ENCODE results near the gene PDE9A.

PDE9A gene

DNA sequence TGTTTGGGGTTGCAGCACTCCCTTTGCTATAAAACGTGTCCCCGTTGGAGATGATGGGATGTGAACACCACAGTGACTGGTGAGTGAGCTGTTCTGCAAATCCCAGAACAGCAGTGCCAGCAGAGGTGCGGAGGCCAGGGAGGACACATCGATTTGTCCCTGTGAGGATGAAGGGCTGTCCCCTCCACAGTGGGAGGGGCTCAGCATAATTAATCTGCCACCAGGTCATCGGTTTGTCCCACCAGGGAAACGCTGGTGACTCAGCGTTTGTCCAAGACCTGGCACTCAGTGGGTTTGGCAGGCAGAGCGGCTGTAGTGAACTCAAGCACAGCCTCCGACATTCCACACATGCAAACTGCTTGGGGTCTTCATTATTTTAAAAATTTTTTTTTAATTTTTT lies 22.8 kb upstream of the PDE9A start:
- no peak for FAIRE-seq
- TF ChIP-seq TAF1 (IDR thresholded peaks at IDR 0.05; ENCODE audit: low read depth, low read length) (no peak), POLR2A (IDR thresholded peaks at IDR 0.05; ENCODE audit: low read depth, low read length) (no peak), PAX5 (IDR thresholded peaks at IDR 0.05; ENCODE audit: insufficient read depth, low read length, severe bottlenecking) (no peak), SPI1 (IDR thresholded peaks at IDR 0.05; ENCODE audit: low read depth, low read length) (no peak), POLR2AphosphoS5 (IDR thresholded peaks at IDR 0.05; ENCODE audit: low read depth, low read length) (no peak), POU2F2 (IDR thresholded peaks at IDR 0.05; ENCODE audit: low read depth, low read length) (no peak)
- DNase-seq (ENCODE audit: insufficient read length, low spot score): no peak

GRCh38 chr21:42631142-42631541 lies 22.3 kb upstream of the PDE9A start:
- no peak for DNase-seq (ENCODE audit: insufficient read length, low spot score)
- no peak for FAIRE-seq

DNA sequence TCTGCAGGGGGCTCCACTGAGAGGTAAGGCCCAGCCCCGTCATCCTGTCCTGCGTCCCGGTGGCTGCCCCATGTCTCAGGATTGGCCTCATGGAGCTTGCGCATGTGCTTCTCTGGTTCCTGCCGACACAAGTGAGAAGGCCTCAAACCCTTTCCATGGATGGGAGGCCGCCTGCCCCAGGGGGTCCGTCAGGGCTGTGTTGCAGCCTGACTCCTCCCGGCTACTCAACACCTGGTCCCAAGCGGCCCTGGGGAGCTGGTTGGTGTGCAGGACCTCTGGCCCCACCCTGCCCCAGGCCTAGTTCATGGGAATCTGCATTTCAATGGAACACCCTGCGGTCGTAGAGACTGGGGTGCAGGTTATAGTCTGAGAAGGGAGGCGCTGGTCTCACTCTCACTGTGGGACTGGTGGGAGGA lies 21.1 kb upstream of the PDE9A start:
- FAIRE-seq: no peak
- no peak for DNase-seq (ENCODE audit: insufficient read length, low spot score)

More at GRCh38 chr21:42631142-42631541, 22.3 kb upstream of the PDE9A start:
- TF ChIP-seq POLR2A (IDR thresholded peaks at IDR 0.05; ENCODE audit: low read depth, low read length) (no peak), POLR2AphosphoS5 (IDR thresholded peaks at IDR 0.05; ENCODE audit: low read depth, low read length) (no peak), POU2F2 (IDR thresholded peaks at IDR 0.05; ENCODE audit: low read depth, low read length) (no peak)

GRCh38 chr21:42632771-42633690 lies 20.4 kb upstream of the PDE9A start:
- TF ChIP-seq TAF1 (IDR thresholded peaks at IDR 0.05; ENCODE audit: low read depth, low read length) (no peak), SPI1 (IDR thresholded peaks at IDR 0.05; ENCODE audit: low read depth, low read length) (no peak), POLR2A (IDR thresholded peaks at IDR 0.05; ENCODE audit: low read depth, low read length) (no peak), PAX5 (IDR thresholded peaks at IDR 0.05; ENCODE audit: insufficient read depth, low read length, severe bottlenecking) (no peak), POLR2AphosphoS5 (IDR thresholded peaks at IDR 0.05; ENCODE audit: low read depth, low read length) (no peak), POU2F2 (IDR thresholded peaks at IDR 0.05; ENCODE audit: low read depth, low read length) (no peak)
- DNase-seq (ENCODE audit: insufficient read length, low spot score): no peak
- FAIRE-seq: no peak

More for the DNA sequence above, 21.1 kb upstream of the PDE9A start:
- TF ChIP-seq SPI1 (IDR thresholded peaks at IDR 0.05; ENCODE audit: low read depth, low read length): no peak
- no peak for TF ChIP-seq TAF1 (IDR thresholded peaks at IDR 0.05; ENCODE audit: low read depth, low read length)
- no peak for TF ChIP-seq PAX5 (IDR thresholded peaks at IDR 0.05; ENCODE audit: insufficient read depth, low read length, severe bottlenecking)
- no peak for TF ChIP-seq POLR2A (IDR thresholded peaks at IDR 0.05; ENCODE audit: low read depth, low read length)
- TF ChIP-seq POLR2AphosphoS5 (IDR thresholded peaks at IDR 0.05; ENCODE audit: low read depth, low read length): no peak
- no peak for TF ChIP-seq POU2F2 (IDR thresholded peaks at IDR 0.05; ENCODE audit: low read depth, low read length)

DNA sequence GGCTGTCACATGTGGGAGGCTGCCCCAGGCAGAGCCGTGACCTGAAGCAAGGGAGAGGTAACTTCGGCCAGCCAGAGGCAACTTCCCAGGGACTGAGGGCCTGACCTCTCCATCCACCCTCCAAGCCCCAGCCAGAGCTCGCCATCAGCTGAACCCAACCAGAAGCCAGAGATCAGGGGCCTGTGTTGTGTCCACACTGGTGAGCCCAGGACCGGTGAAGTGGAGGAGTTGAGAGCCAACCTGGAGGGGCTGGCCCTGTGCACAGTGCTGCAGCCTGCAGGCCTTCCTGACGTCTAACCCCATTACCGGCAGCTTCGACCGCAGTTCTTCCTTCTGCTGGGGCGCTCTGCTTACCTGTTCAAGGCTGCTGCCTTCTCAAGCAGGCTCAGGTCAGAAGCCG lies 19.6 kb upstream of the PDE9A start:
- FAIRE-seq: no peak
- no peak for TF ChIP-seq TAF1 (IDR thresholded peaks at IDR 0.05; ENCODE audit: low read depth, low read length)
- TF ChIP-seq POU2F2 (IDR thresholded peaks at IDR 0.05; ENCODE audit: low read depth, low read length): no peak
- TF ChIP-seq SPI1 (IDR thresholded peaks at IDR 0.05; ENCODE audit: low read depth, low read length): no peak
- TF ChIP-seq POLR2AphosphoS5 (IDR thresholded peaks at IDR 0.05; ENCODE audit: low read depth, low read length): no peak
- no peak for TF ChIP-seq PAX5 (IDR thresholded peaks at IDR 0.05; ENCODE audit: insufficient read depth, low read length, severe bottlenecking)
- no peak for TF ChIP-seq POLR2A (IDR thresholded peaks at IDR 0.05; ENCODE audit: low read depth, low read length)

DNA sequence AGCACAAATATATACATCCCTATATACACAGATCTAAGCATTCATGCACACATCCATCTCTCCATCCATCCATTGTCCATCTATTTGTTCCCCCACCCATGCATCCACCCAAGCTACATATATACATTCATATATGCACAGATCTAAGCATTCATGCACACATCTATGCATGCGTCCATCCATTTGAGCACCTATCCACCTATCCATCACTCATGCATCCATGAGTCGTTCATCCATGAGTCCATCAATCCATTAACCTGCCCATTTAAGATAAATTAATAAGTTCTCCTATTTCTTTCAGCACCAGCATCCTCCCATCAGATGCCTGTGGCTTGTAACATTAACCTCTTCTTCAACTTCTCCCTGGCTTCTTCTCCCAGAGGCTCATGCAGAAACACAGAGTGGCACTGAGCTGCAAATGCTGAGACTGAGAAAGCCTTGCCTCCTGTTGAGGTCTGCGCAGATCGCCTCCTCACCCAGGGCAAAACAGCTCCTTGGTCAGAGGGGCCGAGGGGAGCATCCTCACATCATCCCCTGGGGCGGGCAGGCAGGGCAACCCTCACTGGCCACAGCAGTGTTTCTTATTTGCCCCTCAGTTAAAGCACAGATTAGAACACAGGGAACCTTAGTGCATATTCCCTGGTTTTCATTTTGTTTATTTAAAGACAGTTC lies 17.4 kb upstream of the PDE9A start:
- TF ChIP-seq PAX5 (IDR thresholded peaks at IDR 0.05; ENCODE audit: insufficient read depth, low read length, severe bottlenecking) (no peak), POLR2AphosphoS5 (IDR thresholded peaks at IDR 0.05; ENCODE audit: low read depth, low read length) (no peak), TAF1 (IDR thresholded peaks at IDR 0.05; ENCODE audit: low read depth, low read length) (no peak), SPI1 (IDR thresholded peaks at IDR 0.05; ENCODE audit: low read depth, low read length) (no peak), POU2F2 (IDR thresholded peaks at IDR 0.05; ENCODE audit: low read depth, low read length) (no peak), POLR2A (IDR thresholded peaks at IDR 0.05; ENCODE audit: low read depth, low read length) (no peak)
- FAIRE-seq: no peak
- DNase-seq (ENCODE audit: insufficient read length, low spot score): no peak

More for the DNA sequence above, 19.6 kb upstream of the PDE9A start:
- DNase-seq (ENCODE audit: insufficient read length, low spot score): no peak

DNA sequence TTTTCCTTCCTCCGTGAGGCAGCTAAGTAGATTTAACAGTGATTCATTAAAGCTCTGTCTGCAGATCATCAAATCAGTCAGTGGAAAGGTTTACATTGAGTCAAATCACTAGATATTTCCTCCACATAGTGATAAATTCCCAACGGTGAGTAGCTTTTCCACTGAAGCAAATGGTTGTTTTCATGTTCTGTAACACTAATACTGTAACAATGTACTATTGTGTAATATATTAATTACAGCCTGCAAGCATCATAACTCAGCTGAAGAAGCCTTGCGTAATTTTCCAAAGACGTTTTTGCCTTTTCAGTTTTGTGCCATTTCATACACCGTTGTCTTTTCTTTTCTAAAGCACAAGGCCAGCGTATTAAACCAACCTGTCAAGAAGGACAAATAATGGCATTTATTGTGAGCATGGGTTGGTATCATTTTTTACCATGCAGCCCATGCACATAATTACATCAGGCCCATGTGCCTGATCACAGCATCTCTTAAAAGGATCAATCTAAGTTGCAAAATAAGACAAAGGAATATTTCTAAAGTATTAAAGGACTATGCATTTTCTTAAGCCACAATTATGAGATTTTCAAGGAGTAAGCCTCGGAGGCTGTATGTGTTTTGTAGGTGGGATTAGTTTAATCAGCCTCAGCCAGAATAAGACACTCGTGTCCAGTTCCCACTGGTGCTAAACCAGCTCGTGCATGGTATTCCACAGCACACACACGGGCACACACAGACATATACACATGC lies 16.7 kb upstream of the PDE9A start:
- DNase-seq (ENCODE audit: insufficient read length, low spot score): no peak
- no peak for FAIRE-seq
- no peak for TF ChIP-seq POLR2AphosphoS5 (IDR thresholded peaks at IDR 0.05; ENCODE audit: low read depth, low read length)
- no peak for TF ChIP-seq PAX5 (IDR thresholded peaks at IDR 0.05; ENCODE audit: insufficient read depth, low read length, severe bottlenecking)
- TF ChIP-seq TAF1 (IDR thresholded peaks at IDR 0.05; ENCODE audit: low read depth, low read length): no peak
- TF ChIP-seq POLR2A (IDR thresholded peaks at IDR 0.05; ENCODE audit: low read depth, low read length): no peak
- no peak for TF ChIP-seq SPI1 (IDR thresholded peaks at IDR 0.05; ENCODE audit: low read depth, low read length)
- no peak for TF ChIP-seq POU2F2 (IDR thresholded peaks at IDR 0.05; ENCODE audit: low read depth, low read length)

DNA sequence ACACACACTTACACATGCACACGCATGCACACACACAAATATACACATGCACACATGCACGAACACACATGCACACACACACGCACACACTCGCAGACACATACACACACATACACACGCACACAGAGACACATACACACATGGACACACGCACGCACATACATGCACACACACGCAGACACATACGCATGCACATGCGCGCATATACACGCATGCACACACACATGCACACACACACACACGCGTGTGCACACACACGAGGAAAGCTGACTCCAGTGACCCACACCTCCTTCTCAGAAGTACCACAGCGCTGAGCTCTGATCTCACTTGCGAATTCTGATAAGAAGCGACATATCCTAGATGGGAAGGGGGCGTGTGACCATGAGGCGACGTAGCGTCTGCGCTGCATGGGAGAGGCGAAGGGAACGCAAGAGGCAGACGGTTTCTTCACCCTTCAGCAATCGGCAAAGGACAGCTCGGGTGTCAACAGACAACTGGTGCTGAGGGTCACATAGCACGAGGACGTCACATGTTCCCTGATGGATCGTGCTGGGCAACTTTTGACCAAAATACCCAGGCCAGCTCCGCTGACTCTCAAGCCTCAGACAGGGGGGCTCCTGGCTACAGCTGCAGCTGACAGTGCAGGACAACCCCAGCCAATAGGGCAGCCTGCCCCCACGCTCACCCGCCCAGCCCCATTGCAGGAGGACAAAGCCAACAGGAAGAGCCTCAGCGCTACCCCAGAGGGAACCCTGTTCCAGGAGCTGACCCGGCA lies 16.0 kb upstream of the PDE9A start:
- DNase-seq (ENCODE audit: insufficient read length, low spot score): no peak
- TF ChIP-seq POLR2AphosphoS5 (IDR thresholded peaks at IDR 0.05; ENCODE audit: low read depth, low read length) (no peak), PAX5 (IDR thresholded peaks at IDR 0.05; ENCODE audit: insufficient read depth, low read length, severe bottlenecking) (no peak), TAF1 (IDR thresholded peaks at IDR 0.05; ENCODE audit: low read depth, low read length) (no peak), POU2F2 (IDR thresholded peaks at IDR 0.05; ENCODE audit: low read depth, low read length) (no peak), SPI1 (IDR thresholded peaks at IDR 0.05; ENCODE audit: low read depth, low read length) (no peak), POLR2A (IDR thresholded peaks at IDR 0.05; ENCODE audit: low read depth, low read length) (no peak)
- no peak for FAIRE-seq
